Neutrophil (primary cell): ENCODE results near the gene SLC9A9.

Source experiments
- H3K27ac ChIP-seq: fragments of 200-600 bp; sonication (generic); 2 replicates; pipeline ENCODE4 v1.5.1; 2016; ENCODE audit warnings: mild to moderate bottlenecking, moderate library complexity
- H3K27me3 ChIP-seq: fragments of 200-600 bp; sonication (generic); 2 replicates; pipeline ENCODE4 v1.6.0; 2016; ENCODE audit warnings: mild to moderate bottlenecking
- H3K36me3 ChIP-seq: fragments of 200-600 bp; sonication (generic); 2 replicates; pipeline ENCODE4 v1.5.1; 2017
- H3K4me1 ChIP-seq, 2 experiments: fragments of 200-600 bp in 1 of 2; sonication (generic) in 1 of 2; 1 replicate in 1 of 2; 2 replicates in 1 of 2; pipeline versions ENCODE4 v1.5.1 to v1.6.1; 2013 to 2016; ENCODE audit warnings: low read depth in 1 of 2, low read length in 1 of 2, mild to moderate bottlenecking in 1 of 2, moderate library complexity in 1 of 2; ENCODE audit not compliant: control insufficient read depth in 1 of 2, insufficient read depth in 1 of 2
- H3K4me3 ChIP-seq, 2 experiments: fragments of 200-600 bp in 1 of 2; sonication (generic) in 1 of 2; 1 replicate in 1 of 2; 2 replicates in 1 of 2; pipeline ENCODE4 v1.5.1; 2013 to 2016; ENCODE audit warnings: low read depth in 1 of 2, low read length in 1 of 2, mild to moderate bottlenecking in 1 of 2, moderate library complexity in 1 of 2
- H3K9me3 ChIP-seq: fragments of 200-600 bp; sonication (generic); 2 replicates; pipeline ENCODE4 v1.5.1; 2016
- CTCF ChIP-seq: fragments of 200-600 bp; sonication (generic); IDR thresholded peaks from 2 replicates; pipeline ENCODE4 v1.5.1; 2016; ENCODE audit warnings: antibody characterized with exemption

The SLC9A9 gene

DNA sequence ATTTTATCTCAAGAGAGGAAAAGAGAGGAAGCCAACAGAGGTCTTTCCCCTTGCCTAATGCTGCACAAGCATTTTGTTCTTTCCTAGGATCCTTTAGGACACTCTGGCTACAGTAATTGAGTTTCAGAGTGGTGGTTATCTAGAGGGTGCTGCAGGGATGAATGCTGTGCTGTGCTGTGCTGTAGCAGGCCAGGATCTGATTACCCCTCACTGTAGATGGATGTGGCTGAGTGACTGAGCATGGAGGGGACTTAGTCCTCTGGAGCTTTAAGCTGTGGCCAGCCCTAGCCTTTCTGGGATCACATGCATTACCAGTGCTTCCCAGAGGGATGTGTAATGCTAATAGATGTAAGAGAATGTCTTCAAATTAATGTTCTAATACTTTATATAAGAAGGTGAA is 94.8 kb downstream of the SLC9A9 start:
- H3K4me3 ChIP-seq: no peak overlapping the region
- no peaks in the 10 kb centered on the region for H3K36me3 ChIP-seq
- H3K27me3 ChIP-seq: no peaks in the 10 kb centered on the region
- no peak overlapping the region for H3K27ac ChIP-seq
- no peaks in the 10 kb centered on the region for H3K4me1 ChIP-seq
- H3K9me3 ChIP-seq: no peaks in the 10 kb centered on the region
- TF ChIP-seq CTCF: no peak

DNA sequence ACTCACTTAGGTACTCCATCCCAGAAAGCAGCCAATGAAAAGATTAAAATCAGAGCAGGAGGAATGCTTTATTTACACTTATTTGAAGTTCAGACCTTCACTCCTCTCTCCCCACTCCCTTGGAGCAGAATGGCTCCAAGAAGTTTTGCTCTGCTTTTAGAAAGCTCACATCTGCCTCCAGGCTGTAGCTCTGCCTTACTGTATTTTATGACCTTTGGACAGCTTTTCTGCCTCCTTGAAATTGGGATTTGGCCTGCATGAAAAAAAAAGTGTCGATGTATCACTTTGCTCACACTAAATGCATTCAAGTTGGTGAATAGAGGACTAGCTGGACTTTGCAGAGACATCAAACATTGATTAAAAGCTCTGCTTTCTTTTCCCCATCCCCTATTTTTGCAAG is 95.3 kb downstream of the SLC9A9 start:
- Histone ChIP-seq H3K27ac (no peak overlapping the region), H3K9me3 (no peaks in the 10 kb centered on the region), H3K27me3 (no peaks in the 10 kb centered on the region), H3K4me3 (no peak overlapping the region), H3K36me3 (no peaks in the 10 kb centered on the region), H3K4me1 (no peaks in the 10 kb centered on the region)
- TF ChIP-seq CTCF: no peak

DNA sequence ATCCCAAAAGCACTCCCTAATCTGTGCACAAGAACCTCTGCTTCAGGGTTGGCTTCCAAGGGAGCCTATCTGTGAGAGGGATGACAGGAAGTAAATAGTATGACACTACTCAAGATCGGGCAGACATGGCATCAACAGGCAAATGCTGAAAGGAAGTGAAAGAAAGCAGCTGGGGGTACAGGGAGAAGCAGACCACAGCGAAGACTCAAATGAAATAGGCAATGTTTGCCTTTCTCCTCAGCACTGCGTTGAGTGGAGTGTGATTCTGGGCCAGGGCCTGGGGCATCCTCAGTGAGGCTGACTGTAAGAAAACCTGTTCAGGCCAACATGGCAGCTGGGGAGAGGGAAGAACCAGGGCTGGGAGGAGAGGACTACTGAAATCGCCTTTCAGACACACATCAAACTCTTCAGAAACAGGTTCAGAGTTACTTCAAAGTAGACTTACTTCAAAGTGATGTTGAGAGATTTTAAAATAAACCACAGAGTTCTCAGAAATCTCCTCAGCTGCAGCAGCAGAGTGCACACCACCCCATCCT is 96.6 kb downstream of the SLC9A9 start:
- no peak for TF ChIP-seq CTCF
- Histone ChIP-seq H3K4me1 (no peaks in the 10 kb centered on the region), H3K27me3 (no peaks in the 10 kb centered on the region), H3K4me3 (no peak overlapping the region), H3K27ac (no peak overlapping the region), H3K36me3 (no peaks in the 10 kb centered on the region), H3K9me3 (no peaks in the 10 kb centered on the region)

DNA sequence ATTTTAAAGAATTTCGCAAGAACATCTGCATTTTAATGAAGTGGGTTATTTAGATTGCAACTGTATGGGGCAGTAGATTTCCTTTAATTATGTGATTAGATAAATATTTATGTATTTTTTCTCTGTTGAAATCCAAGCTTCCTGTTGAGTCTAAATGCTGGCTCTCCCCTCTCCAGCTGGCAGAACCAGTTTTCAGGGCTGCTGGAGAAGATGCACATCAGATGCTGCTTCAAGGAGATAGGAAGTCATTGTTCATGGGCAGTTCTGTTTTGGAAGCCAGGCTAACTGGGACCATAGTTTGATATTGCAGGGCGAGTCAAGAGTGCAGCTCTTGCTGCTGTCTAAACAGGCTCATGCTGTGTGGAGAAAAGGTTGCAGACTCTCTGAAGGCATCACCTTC is 97.4 kb downstream of the SLC9A9 start:
- Histone ChIP-seq H3K4me3 (no peak overlapping the region), H3K36me3 (no peaks in the 10 kb centered on the region), H3K9me3 (no peaks in the 10 kb centered on the region), H3K27me3 (no peaks in the 10 kb centered on the region), H3K4me1 (no peaks in the 10 kb centered on the region), H3K27ac (no peak overlapping the region)
- TF ChIP-seq CTCF: no peak

- H3K27me3 ChIP-seq: no peaks in the 10 kb centered on the region
- no peaks in the 10 kb centered on the region for H3K4me1 ChIP-seq
- H3K27ac ChIP-seq: no peak overlapping the region
- no peaks in the 10 kb centered on the region for H3K9me3 ChIP-seq
- TF ChIP-seq CTCF: no peak
- no peak overlapping the region for H3K4me3 ChIP-seq
- no peaks in the 10 kb centered on the region for H3K36me3 ChIP-seq
Observed at GRCh38 chr3:143749926-143750325, 98.3 kb downstream of the SLC9A9 start.

- Histone ChIP-seq H3K4me3 (no peak overlapping the region), H3K36me3 (no peaks in the 10 kb centered on the region), H3K27me3 (no peaks in the 10 kb centered on the region), H3K27ac (no peak overlapping the region), H3K4me1 (no peaks in the 10 kb centered on the region), H3K9me3 (no peaks in the 10 kb centered on the region)
- TF ChIP-seq CTCF: no peak
Observed at GRCh38 chr3:143737065-143737464, 111.2 kb downstream of the SLC9A9 start.
